Lung (tissue), 12 donors: ENCODE results near the gene TEX54. TPM values are rescaled to one million over a fixed set of nuclear protein-coding genes. Genes with fewer than 3 reads are reported as not detected.

ENCODE experiments used
- ATAC-seq: fragments of 200-7000 bp; cut with Tn5 transposase; one replicate; pipeline ENCODE4 v1.9.1; 2020; ENCODE audit warnings: moderate number of reproducible peaks; ENCODE audit not compliant: insufficient read depth, low FRiP score
- DNase-seq, 3 donors: peaks; one replicate each; pipeline ENCODE4 v3.0.0-alpha.2; 2013 to 2017
- H3K27ac ChIP-seq, 2 donors: one replicate each; pipeline ENCODE4 v1.5.1; 2013; ENCODE audit warnings: mild to moderate bottlenecking in 2 of 2, moderate library complexity in 2 of 2, control low read depth in 1 of 2, inconsistent platforms in 1 of 2, low read depth in 1 of 2, low read length in 1 of 2
- H3K27me3 ChIP-seq, 3 donors: one replicate each; pipeline ENCODE4 v1.5.1; 2013; ENCODE audit warnings: low read length in 2 of 3; ENCODE audit not compliant: control insufficient read depth in 3 of 3, insufficient read depth in 3 of 3
- H3K36me3 ChIP-seq, 4 donors: one replicate each; pipeline ENCODE4 v1.5.1; 2013; ENCODE audit warnings: low read length in 4 of 4, mild to moderate bottlenecking in 1 of 4, moderate library complexity in 1 of 4; ENCODE audit not compliant: control insufficient read depth in 4 of 4, insufficient read depth in 4 of 4
- H3K4me1 ChIP-seq, 5 donors: one replicate each; pipeline ENCODE4 v1.5.1; 2013; ENCODE audit warnings: low read length in 5 of 5, mild to moderate bottlenecking in 2 of 5, moderate library complexity in 1 of 5; ENCODE audit not compliant: control insufficient read depth in 5 of 5, insufficient read depth in 5 of 5
- H3K4me3 ChIP-seq: one replicate; pipeline ENCODE4 v1.5.1; 2013; ENCODE audit warnings: mild to moderate bottlenecking, control low read depth, moderate library complexity
- H3K9ac ChIP-seq, 2 donors: one replicate each; pipeline ENCODE4 v1.5.1; 2013; ENCODE audit warnings: low read length in 2 of 2, control low read depth in 1 of 2; ENCODE audit not compliant: insufficient read depth in 1 of 2
- H3K9me3 ChIP-seq, 4 donors: one replicate each; pipeline ENCODE4 v1.5.1; 2013; ENCODE audit warnings: low read length in 3 of 4, mild to moderate bottlenecking in 1 of 4, moderate library complexity in 1 of 4; ENCODE audit not compliant: control insufficient read depth in 4 of 4, insufficient read depth in 3 of 4
- CTCF ChIP-seq: IDR thresholded peaks from 2 replicates; pipeline ENCODE4 v1.5.1; 2012; ENCODE audit warnings: mild to moderate bottlenecking; ENCODE audit errors: control extremely low read depth, extremely low read depth
- WGBS, 2 donors: extraction: QIAGEN DNeasy Blood & Tissue Kit; methylation state at CpG; one replicate each; pipeline ENCODE4 v1.1.7; 2013; 5-methylcytosine and 5-hydroxymethylcytosine counted together
- polyA plus RNA-seq, 2 donors: library from polyadenylated mRNA; stranded (reverse); fragments of 200-250 nt; gene quantifications; one replicate each; pipeline ENCODE4 v1.2.1, GENCODE V29; 2013
- total RNA-seq, 2 donors: library from RNA; depleted of rRNA in 1 of 2; stranded (reverse); fragments of >200 nt in 1 of 2; gene quantifications; one replicate each; pipeline ENCODE4 v1.2.1, GENCODE V29; 2014 to 2021
- donor health status: control.
- donor health status: control.
- donor health status: Bipolar disorder and iron deficiency.
- donor health status: healthy.
- donor health status: DM: yes; HTN: yes; CAD: no.

TEX54 gene
- total and polyA plus RNA-seq, 4 donors: not detected

DNA sequence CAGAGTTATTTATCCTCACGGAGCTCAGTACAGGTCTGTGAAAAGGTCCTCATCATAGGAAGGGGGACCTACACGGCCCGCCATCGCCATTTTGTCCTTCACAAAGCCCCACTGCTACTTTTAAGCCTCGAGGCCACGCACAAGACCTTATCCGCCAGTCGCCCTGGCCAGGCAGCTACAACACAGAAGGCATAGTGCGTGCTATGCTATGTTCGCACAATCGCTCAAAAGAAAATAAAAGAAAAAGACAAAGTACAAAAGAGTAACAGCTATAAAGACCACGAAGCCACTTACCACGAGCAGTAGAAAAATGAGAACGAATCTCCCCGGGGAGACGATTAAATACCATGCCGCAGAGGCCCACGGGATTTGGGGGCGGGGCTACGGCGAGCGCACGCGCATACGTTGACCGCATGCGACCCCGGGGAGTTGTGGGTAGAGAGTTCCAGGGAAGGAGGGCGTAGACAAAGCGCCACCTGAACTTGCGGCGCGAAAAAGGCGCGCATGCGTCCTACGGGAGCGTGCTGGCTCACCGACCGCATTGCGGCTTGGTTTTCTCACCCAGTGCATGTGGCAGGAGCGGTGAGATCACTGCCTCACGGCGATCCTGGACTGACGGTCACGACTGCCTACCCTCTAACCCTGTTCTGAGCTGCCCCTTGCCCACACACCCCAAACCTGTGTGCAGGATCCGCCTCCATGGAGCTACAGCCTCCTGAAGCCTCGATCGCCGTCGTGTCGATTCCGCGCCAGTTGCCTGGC is 23.1 kb upstream of the TEX54 start:
- Histone ChIP-seq H3K27ac (peak overlapping the region; percentile 80 to 88), H3K27me3 (no peaks in the 10 kb centered on the region), H3K9ac (peak overlapping the region; percentile 84 to 93), H3K9me3 (no peaks in the 10 kb centered on the region), H3K4me3 (peak overlapping the region; percentile 86), H3K36me3 (peaks cover 13 to 42% (median 24%) of the 10 kb centered on the region in 4 donors), H3K4me1 (peaks cover 2 to 24% (median 12%) of the 10 kb centered on the region in 5 donors)
- TF ChIP-seq CTCF: no peak
- peak; percentile 98 to 99 (median 98) for DNase-seq
- peak; percentile 97 for ATAC-seq
- 0% methylated on average over 53 to 54 of the region's 54 CpGs for WGBS, 2 donors

- Histone ChIP-seq H3K36me3 (peaks cover 13 to 42% (median 24%) of the 10 kb centered on the region in 4 donors), H3K4me1 (peaks cover 2 to 24% (median 12%) of the 10 kb centered on the region in 5 donors), H3K9me3 (no peaks in the 10 kb centered on the region), H3K4me3 (peak overlapping the region; percentile 86), H3K27me3 (no peaks in the 10 kb centered on the region), H3K9ac (peak overlapping the region; percentile 84 to 93), H3K27ac (peak overlapping the region; percentile 79 to 88)
- DNase-seq: no peak
- no peak for TF ChIP-seq CTCF
- no peak for ATAC-seq
- WGBS, 2 donors: 1 to 3% methylated on average over 15 of the region's 15 CpGs
These were observed 22.4 kb upstream of the TEX54 start for GRCh38 chr11:62854825-62855570.

DNA sequence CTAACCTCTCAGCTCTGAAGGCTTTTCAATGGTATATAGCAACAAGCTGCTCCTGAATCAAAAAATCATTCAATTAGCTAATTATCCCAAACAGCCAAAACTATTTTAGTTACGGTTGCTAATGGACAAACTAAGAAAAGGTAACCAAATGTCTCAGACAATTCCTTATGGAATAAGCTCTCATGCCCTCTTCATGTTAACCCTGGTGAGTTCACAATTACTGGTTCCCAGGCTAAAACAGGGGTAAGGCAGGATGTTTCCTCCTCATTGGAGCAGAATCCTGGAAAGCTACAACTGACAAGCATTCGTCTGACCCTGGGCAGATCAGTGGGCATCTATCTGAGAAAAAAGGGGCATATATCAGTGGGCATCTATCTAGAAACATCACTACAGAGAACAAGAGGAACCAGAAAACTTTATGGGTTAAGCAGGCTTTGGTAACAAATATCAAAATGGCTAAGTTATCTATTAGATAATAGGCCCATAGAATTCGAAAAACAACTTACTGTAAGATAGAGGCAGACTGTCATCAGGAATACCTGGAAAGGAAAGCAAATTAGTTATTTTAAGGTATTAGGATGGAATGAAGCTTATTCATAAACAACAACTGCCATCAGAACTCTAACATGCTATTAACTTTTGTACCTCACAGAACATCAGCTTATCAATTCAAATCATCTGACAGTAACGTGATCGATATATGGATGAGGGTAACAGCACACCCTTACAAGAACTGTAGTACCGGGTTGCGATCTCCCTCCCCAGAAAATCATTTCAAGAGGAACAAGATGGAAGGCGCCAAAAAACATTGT is 21.6 kb upstream of the TEX54 start:
- H3K27ac ChIP-seq: peak overlapping the region in 1 of 2 donors; percentile 88
- TF ChIP-seq CTCF: no peak
- DNase-seq (no peak), ATAC-seq (no peak)
- H3K4me1 ChIP-seq: peaks cover 2 to 24% (median 12%) of the 10 kb centered on the region in 5 donors
- peak overlapping the region; percentile 84 to 93 for H3K9ac ChIP-seq
- H3K9me3 ChIP-seq: no peaks in the 10 kb centered on the region
- no peaks in the 10 kb centered on the region for H3K27me3 ChIP-seq
- H3K4me3 ChIP-seq: peak overlapping the region; percentile 86
- WGBS, 2 donors: 14 to 21% methylated on average over 8 of the region's 8 CpGs
- peaks cover 13 to 42% (median 24%) of the 10 kb centered on the region in 4 donors for H3K36me3 ChIP-seq
